Skeletal muscle satellite cell (primary cell): ENCODE measurements around the gene PLXND1.

Experiments
- H3K27me3 ChIP-seq: 2 replicates; pipeline ENCODE4 v1.7.0; 2013; ENCODE audit warnings: low read length; ENCODE audit not compliant: control insufficient read depth, insufficient read depth
- H3K36me3 ChIP-seq: 2 replicates; pipeline ENCODE4 v1.7.0; 2013; ENCODE audit warnings: mild to moderate bottlenecking, control low read depth, low read length; ENCODE audit not compliant: insufficient read depth
- H3K4me1 ChIP-seq: 2 replicates; pipeline ENCODE4 v1.7.0; 2013; ENCODE audit warnings: low read length; ENCODE audit not compliant: control insufficient read depth, insufficient read depth
- H3K4me2 ChIP-seq: 2 replicates; pipeline ENCODE4 v1.7.0; 2013; ENCODE audit warnings: mild to moderate bottlenecking, low read length
- H3K4me3 ChIP-seq: 2 replicates; pipeline ENCODE4 v1.7.0; 2013; ENCODE audit warnings: low read length
- H3K9ac ChIP-seq: 2 replicates; pipeline ENCODE4 v1.7.0; 2013; ENCODE audit warnings: mild to moderate bottlenecking, low read depth, low read length, moderate library complexity
- H3K9me3 ChIP-seq: replicated peaks from 2 replicates; pipeline ENCODE4 v1.7.0; 2013; ENCODE audit warnings: mild to moderate bottlenecking, control low read depth, low read length

PLXND1 gene

DNA sequence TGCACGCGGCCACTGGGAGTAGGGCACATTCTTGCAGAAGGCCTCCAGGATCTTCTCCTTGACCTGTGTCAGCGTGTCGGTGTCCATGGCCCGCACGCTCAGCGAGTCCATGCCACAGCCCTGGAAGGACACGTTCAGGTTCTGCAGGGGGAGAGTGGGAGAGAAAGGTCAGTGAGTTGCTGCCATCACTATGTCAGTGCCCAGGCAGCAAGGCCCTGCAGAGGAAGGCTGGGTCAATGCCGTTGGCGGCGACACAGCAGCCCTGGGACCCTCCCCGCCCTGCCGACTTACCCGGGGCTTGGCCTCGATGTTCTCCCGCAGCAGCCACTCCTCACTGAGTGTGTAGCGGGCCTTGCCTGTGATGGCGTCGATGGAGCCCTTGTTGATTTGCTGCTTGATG is 43.7 kb downstream of the PLXND1 start:
- Histone ChIP-seq H3K4me2 (no peak overlapping the region), H3K4me1 (peaks cover 54% of the 10 kb centered on the region), H3K4me3 (no peak overlapping the region), H3K9ac (no peak overlapping the region), H3K36me3 (peaks cover 62% of the 10 kb centered on the region), H3K27me3 (no peaks in the 10 kb centered on the region), H3K9me3 (no peaks in the 10 kb centered on the region)

DNA sequence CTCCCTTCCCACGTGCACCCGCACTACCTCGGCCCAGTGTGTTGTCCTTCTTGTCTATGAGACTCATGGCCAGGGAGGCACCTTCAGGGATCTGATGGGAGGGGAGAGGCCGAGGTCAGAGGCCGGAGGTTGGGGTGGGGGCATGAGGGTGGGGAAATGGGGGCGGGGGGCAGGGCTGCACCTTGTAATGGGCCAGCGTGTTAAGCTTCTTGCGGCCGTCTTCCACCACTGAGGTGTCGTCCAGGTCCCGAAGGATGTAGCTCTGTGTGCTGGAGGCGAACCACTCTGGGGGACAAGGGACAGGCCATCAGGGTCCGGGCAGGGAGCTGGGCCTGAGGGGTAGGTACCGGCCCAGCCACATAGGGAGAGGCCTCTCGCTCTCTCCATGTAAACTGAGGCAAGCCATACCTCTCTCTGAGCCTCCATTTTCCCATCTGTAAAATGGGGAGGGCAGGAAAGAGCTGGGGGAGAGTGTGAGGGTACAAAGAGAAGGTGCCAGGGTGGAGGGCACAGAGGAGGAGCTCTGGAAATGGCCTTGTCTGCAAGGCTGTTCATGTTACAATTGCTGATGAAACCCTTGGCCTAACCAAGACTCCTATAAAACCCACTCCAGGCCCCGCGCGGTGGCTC is 44.7 kb downstream of the PLXND1 start:
- Histone ChIP-seq H3K4me3 (no peak overlapping the region), H3K4me2 (peak overlapping the region; percentile 64), H3K27me3 (no peaks in the 10 kb centered on the region), H3K9me3 (no peaks in the 10 kb centered on the region), H3K9ac (peak overlapping the region; percentile 70), H3K36me3 (peaks cover 60% of the 10 kb centered on the region), H3K4me1 (peaks cover 64% of the 10 kb centered on the region)

- Histone ChIP-seq H3K4me1 (peaks cover 71% of the 10 kb centered on the region), H3K4me2 (peak overlapping the region; percentile 64), H3K27me3 (no peaks in the 10 kb centered on the region), H3K4me3 (peak overlapping the region; percentile 68), H3K9me3 (no peaks in the 10 kb centered on the region), H3K9ac (peak overlapping the region; percentile 70), H3K36me3 (peaks cover 60% of the 10 kb centered on the region)
These were observed 45.4 kb downstream of the PLXND1 start for GRCh38 chr3:129560911-129561594.

- H3K4me3 ChIP-seq, result peak overlapping the region; percentile 68
- peak overlapping the region; percentile 70 for H3K9ac ChIP-seq
- peaks cover 77% of the 10 kb centered on the region for H3K4me1 ChIP-seq
- peak overlapping the region; percentile 64 for H3K4me2 ChIP-seq
- H3K27me3 ChIP-seq, result no peaks in the 10 kb centered on the region
- H3K9me3 ChIP-seq, result no peaks in the 10 kb centered on the region
- H3K36me3 ChIP-seq, result peaks cover 61% of the 10 kb centered on the region
These were observed 46.1 kb downstream of the PLXND1 start for GRCh38 chr3:129560269-129560787.

DNA sequence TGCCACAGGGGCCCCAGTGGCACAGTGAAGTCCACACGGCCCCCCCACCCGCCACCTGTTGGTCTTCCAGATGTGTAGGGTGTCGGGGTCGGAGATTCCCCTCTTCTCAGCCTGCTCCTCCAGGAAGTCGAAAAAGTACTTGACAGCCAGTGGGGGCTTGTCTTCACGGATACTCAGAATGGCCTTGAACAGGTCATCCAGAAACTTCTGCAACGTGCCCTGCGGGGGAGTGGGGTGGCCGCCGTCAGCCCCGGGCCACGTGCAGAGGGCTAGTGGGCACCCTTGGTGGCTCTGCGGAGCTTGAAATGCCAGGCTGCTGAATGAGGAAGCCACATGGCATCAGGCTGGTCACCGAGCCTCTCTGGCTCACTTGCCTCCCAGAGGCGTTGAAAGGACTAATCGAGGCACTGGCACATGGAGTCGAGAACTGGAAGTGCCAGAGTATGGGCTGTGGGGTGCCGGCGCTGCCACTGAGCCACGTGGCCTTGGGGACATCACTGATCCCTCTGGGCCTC is 46.9 kb downstream of the PLXND1 start:
- peak overlapping the region; percentile 70 for H3K9ac ChIP-seq
- H3K4me2 ChIP-seq, result peak overlapping the region; percentile 64
- H3K4me3 ChIP-seq, result peak overlapping the region; percentile 68
- H3K9me3 ChIP-seq, result no peaks in the 10 kb centered on the region
- no peaks in the 10 kb centered on the region for H3K27me3 ChIP-seq
- H3K36me3 ChIP-seq, result peaks cover 55% of the 10 kb centered on the region
- H3K4me1 ChIP-seq, result peaks cover 74% of the 10 kb centered on the region

- Histone ChIP-seq H3K9ac (peak overlapping the region; percentile 70), H3K9me3 (no peaks in the 10 kb centered on the region), H3K36me3 (peaks cover 55% of the 10 kb centered on the region), H3K4me1 (peaks cover 67% of the 10 kb centered on the region), H3K4me2 (peak overlapping the region; percentile 64), H3K27me3 (no peaks in the 10 kb centered on the region), H3K4me3 (peak overlapping the region; percentile 68)
These were observed 47.5 kb downstream of the PLXND1 start for GRCh38 chr3:129558772-129559564.

DNA sequence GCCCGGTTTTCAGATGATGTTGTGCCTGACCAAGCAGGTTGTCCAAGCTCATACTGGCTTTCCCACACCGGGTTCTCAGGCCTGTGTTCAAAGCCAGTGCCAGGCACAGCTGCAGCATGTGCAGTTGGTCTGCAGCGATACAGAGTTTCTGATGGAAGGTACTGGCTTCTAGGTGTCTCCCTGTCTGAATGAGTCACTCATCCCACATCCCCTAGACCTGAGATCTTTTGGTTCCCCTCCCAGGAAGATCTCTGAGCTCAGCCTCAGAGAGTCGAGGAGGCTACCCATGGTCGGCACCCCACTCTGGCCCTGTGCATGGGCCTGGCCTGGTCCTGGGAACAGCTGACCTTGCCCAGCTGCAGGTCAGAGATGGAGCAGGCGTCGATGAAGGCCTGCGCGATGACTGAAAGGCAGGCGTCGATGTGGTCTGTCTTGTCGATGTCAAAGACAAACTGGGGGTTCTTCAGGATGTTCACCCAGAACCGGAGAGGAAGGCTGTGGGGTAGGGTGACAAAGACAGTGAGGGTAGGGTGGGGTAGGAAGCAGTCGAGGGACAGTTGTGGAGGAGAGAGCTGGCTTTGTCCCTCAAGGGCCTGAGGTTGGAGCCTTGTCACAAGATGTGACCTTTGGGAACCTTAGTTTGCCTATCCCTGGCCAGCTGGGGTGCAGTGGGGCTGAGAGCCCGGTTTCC is 48.2 kb downstream of the PLXND1 start:
- Histone ChIP-seq H3K36me3 (peaks cover 53% of the 10 kb centered on the region), H3K4me2 (peak overlapping the region; percentile 64), H3K9ac (peak overlapping the region; percentile 70), H3K4me3 (peak overlapping the region; percentile 68), H3K4me1 (peaks cover 64% of the 10 kb centered on the region), H3K9me3 (no peaks in the 10 kb centered on the region), H3K27me3 (no peaks in the 10 kb centered on the region)

DNA sequence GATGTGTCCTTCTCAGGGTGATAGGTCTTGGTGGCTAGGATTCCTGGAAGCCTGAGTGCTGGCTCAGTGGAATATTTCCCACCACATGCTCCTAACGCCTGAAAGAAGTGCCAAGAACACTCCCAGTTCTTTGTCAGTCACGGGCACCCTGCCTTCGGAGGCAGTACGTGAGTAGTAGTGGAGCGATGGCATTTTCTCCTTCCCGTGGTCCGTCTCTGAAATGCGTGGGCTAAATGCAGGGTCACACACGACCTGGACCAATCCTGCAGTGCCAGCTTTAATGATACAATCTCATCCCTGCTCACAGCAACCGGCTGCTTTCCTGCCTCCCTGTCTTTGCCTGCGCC is 49.0 kb downstream of the PLXND1 start:
- Histone ChIP-seq H3K4me1 (peaks cover 66% of the 10 kb centered on the region), H3K9ac (peak overlapping the region; percentile 70), H3K27me3 (no peaks in the 10 kb centered on the region)

DNA sequence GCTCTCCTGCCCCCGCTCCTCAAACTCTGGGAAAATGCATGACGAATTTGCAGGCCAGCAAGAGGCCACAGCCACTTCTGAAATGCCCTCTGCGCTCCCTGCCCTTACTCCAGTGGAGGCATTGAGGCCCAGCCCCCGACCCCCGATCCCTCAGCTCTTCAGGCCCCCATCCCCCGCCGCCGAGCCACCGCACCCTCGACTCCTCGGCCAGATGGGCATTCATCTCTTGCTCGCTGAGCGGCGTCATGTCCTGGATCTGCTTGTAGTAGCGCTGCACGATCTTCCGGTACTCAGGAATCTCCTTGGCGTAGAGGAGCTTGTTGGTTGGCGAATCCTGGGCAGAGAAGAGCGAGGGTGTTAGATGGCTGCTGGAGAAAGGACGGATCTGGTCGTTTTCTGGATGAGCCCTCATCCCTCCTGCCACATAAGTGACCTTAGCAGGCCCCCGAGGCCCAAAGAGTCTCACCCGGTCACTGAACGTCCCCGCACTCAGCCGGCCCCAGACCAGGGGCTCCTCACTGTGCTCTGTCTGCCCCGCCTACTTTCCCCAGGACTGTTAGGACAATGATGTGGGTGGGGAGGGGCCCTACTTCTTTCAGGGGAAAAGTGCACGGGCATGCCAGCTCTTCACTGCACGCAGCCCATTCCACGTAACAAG is 49.5 kb downstream of the PLXND1 start:
- Histone ChIP-seq H3K9me3 (no peaks in the 10 kb centered on the region), H3K27me3 (no peaks in the 10 kb centered on the region), H3K4me1 (peaks cover 66% of the 10 kb centered on the region), H3K36me3 (peaks cover 44% of the 10 kb centered on the region), H3K9ac (peak overlapping the region; percentile 70), H3K4me2 (peak overlapping the region; percentile 64), H3K4me3 (no peak overlapping the region)

More for the DNA sequence above, 49.0 kb downstream of the PLXND1 start:
- Histone ChIP-seq H3K9me3 (no peaks in the 10 kb centered on the region), H3K4me2 (peak overlapping the region; percentile 64), H3K36me3 (peaks cover 47% of the 10 kb centered on the region), H3K4me3 (no peak overlapping the region)

- peaks cover 41% of the 10 kb centered on the region for H3K36me3 ChIP-seq
- peak overlapping the region; percentile 3 for H3K4me2 ChIP-seq
- no peaks in the 10 kb centered on the region for H3K9me3 ChIP-seq
- no peaks in the 10 kb centered on the region for H3K27me3 ChIP-seq
- H3K9ac ChIP-seq, result no peak overlapping the region
- peaks cover 61% of the 10 kb centered on the region for H3K4me1 ChIP-seq
- H3K4me3 ChIP-seq, result no peak overlapping the region
These were observed 50.1 kb downstream of the PLXND1 start for GRCh38 chr3:129556358-129556695.
